ENCODE measurements around the gene DNAJC27. TPM values are rescaled to one million over a fixed set of nuclear protein-coding genes. Genes with fewer than 3 reads are reported as not detected.

The DNAJC27 gene
- polyA plus RNA-seq, 1 of the 3 experiments (the other 2 are of a cell fraction) = 2.4 TPM

DNA sequence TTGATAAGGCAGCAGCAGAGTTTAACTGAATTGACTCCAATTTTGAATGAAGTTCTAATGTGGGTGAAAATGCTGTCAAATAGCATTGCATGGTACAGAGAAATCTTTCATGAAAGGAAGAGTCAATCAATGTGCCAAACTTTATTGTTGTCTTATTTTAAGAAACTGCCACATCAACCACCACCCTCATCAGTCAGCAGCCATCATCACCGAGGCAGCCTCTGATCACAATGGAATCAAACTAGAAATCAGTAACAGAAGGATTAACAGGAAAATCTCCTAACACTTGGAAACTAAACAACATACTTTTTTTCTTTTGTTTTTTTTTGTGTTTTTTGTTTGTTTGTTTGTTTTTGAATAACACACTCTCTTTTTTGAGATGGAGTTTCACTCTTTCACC lies 9.9 kb downstream of the DNAJC27 start:
- Histone ChIP-seq H3K9ac (no peak overlapping the region), H3F3A (replicated peaks; ENCODE audit: insufficient read depth) (no peaks in the 10 kb centered on the region), H3K36me3 (replicated peaks in 1 of 2; ENCODE audit: control insufficient read depth in 1 of 2, insufficient read depth in 2 of 2, low read length in 1 of 2) (peaks cover 62 to 75% of the 10 kb centered on the region in 2 experiments), H3K79me2 (ENCODE audit: insufficient read depth) (no peaks in the 10 kb centered on the region; the same call in 1 of the 2 replicates), H3K9me2 (no peaks in the 10 kb centered on the region), H3K27ac (ENCODE audit: low read depth in 2 of 2, low read length in 1 of 2) (no peak overlapping the region), H4K20me1 (ENCODE audit: insufficient read depth) (no peaks in the 10 kb centered on the region), H3K27me3 (ENCODE audit: insufficient read depth) (no peaks in the 10 kb centered on the region), H3K4me3 (ENCODE audit: low read depth in 2 of 2, low read length in 1 of 2) (no peak overlapping the region), H3K9me3 (no peaks in the 10 kb centered on the region), H3K4me1 (ENCODE audit: control insufficient read depth in 1 of 2, insufficient read depth in 2 of 2, low read depth in 1 of 2, low read length in 1 of 2) (no peaks in the 10 kb centered on the region), H3K4me2 (no peak overlapping the region), H2AFZ (ENCODE audit: low read depth) (no peak overlapping the region)
- DNase-seq = no peak
- CTCF ChIA-PET = interaction anchor here (1.1 to 1.9 kb wide), 4 partner anchors 9 to 220 kb away, joined by 3 to 10 read pairs (median 4); no protein-coding TSS in a partner anchor
- 100% methylated on average over 1 of the region's 1 CpG for WGBS (ENCODE audit: low lambda C conversion rate)
- TF ChIP-seq MXI1 (IDR thresholded peaks at IDR 0.05; ENCODE audit: low read depth, low read length) = no peak
- no peak for TF ChIP-seq POLR2AphosphoS5 (IDR thresholded peaks at IDR 0.05; ENCODE audit: low read depth, low read length)
- no peak for TF ChIP-seq TAF1 (IDR thresholded peaks at IDR 0.05; ENCODE audit: borderline replicate concordance, low read depth, low read length)
- TF ChIP-seq, protein P1, sequence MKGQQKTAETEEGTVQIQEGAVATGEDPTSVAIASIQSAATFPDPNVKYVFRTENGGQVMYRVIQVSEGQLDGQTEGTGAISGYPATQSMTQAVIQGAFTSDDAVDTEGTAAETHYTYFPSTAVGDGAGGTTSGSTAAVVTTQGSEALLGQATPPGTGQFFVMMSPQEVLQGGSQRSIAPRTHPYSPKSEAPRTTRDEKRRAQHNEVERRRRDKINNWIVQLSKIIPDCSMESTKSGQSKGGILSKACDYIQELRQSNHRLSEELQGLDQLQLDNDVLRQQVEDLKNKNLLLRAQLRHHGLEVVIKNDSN (IDR thresholded peaks at IDR 0.05; ENCODE audit: borderline replicate concordance, low read depth) = no peak
- POLR2A ChIA-PET = no interaction called here

DNA sequence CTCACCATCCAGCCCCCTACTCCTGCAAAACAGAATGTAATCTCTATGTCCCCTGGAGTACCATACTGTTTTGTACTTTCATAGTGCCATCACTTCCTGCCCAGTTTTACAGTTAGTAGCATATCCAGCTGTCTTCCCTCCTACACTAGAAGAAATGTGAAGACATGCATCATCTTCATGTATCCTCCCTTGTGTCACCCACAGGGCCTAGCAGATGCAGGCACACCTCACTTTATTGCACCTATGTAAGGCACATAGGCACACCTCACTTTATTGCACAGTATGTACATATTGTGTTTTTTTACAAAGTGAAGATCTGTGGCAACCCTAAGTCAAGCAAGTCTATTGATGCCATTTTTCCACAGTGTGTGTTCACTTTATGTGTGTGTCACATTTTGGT lies 12.0 kb downstream of the DNAJC27 start:
- Histone ChIP-seq H4K20me1 (ENCODE audit: insufficient read depth) (no peaks in the 10 kb centered on the region), H3K4me1 (ENCODE audit: control insufficient read depth in 1 of 2, insufficient read depth in 2 of 2, low read depth in 1 of 2, low read length in 1 of 2) (no peaks in the 10 kb centered on the region), H2AFZ (ENCODE audit: low read depth) (no peak overlapping the region), H3K36me3 (replicated peaks in 1 of 2; ENCODE audit: control insufficient read depth in 1 of 2, insufficient read depth in 2 of 2, low read length in 1 of 2) (peaks cover 66 to 86% of the 10 kb centered on the region in 2 experiments), H3K4me2 (no peak overlapping the region), H3K27me3 (ENCODE audit: insufficient read depth) (no peaks in the 10 kb centered on the region), H3K9ac (no peak overlapping the region), H3K9me2 (no peaks in the 10 kb centered on the region), H3K4me3 (ENCODE audit: low read depth in 2 of 2, low read length in 1 of 2) (no peak overlapping the region), H3K27ac (ENCODE audit: low read depth in 2 of 2, low read length in 1 of 2) (no peak overlapping the region), H3K79me2 (ENCODE audit: insufficient read depth) (no peaks in the 10 kb centered on the region; the same call in 1 of the 2 replicates), H3F3A (replicated peaks; ENCODE audit: insufficient read depth) (no peaks in the 10 kb centered on the region), H3K9me3 (peaks cover 10% of the 10 kb centered on the region)
- POLR2A ChIA-PET = no interaction called here
- DNase-seq = no peak
- CTCF ChIA-PET = interaction anchor here (0.6 to 1.4 kb wide), 3 partner anchors 12 to 416 kb away, joined by 3 to 6 read pairs (median 3); no protein-coding TSS in a partner anchor
- TF ChIP-seq GABPA (IDR thresholded peaks at IDR 0.05; ENCODE audit: low read depth) (no peak), MXI1 (IDR thresholded peaks at IDR 0.05; ENCODE audit: low read depth, low read length) (no peak), RAD21 (IDR thresholded peaks at IDR 0.05; ENCODE audit: low read length) (no peak), FOXM1 (IDR thresholded peaks at IDR 0.05; ENCODE audit: low read depth) (no peak), SMC3 (IDR thresholded peaks at IDR 0.05; ENCODE audit: low read depth, low read length) (no peak), ELF1 (IDR thresholded peaks at IDR 0.05) (no peak), FOXJ3 (CRISPR knock-in tag; IDR thresholded peaks at IDR 0.05) (no peak), NRF1 (IDR thresholded peaks at IDR 0.05; ENCODE audit: low read depth, low read length) (no peak), EZH2phosphoT487 (IDR thresholded peaks at IDR 0.05; ENCODE audit: borderline replicate concordance, low read depth) (no peak), FOSL2 (IDR thresholded peaks at IDR 0.05; ENCODE audit: borderline replicate concordance, low read depth) (no peak), TEAD4 (IDR thresholded peaks at IDR 0.05; ENCODE audit: borderline replicate concordance, insufficient read depth) (no peak), SIN3A (IDR thresholded peaks at IDR 0.05; ENCODE audit: borderline replicate concordance, low read depth, low read length) (no peak), JUND (IDR thresholded peaks at IDR 0.05) (no peak)
- TF ChIP-seq, protein P2, sequence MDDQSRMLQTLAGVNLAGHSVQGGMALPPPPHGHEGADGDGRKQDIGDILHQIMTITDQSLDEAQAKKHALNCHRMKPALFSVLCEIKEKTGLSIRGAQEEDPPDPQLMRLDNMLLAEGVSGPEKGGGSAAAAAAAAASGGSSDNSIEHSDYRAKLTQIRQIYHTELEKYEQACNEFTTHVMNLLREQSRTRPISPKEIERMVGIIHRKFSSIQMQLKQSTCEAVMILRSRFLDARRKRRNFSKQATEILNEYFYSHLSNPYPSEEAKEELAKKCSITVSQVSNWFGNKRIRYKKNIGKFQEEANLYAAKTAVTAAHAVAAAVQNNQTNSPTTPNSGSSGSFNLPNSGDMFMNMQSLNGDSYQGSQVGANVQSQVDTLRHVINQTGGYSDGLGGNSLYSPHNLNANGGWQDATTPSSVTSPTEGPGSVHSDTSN (IDR thresholded peaks at IDR 0.05) = no peak
- TF ChIP-seq, protein P3, sequence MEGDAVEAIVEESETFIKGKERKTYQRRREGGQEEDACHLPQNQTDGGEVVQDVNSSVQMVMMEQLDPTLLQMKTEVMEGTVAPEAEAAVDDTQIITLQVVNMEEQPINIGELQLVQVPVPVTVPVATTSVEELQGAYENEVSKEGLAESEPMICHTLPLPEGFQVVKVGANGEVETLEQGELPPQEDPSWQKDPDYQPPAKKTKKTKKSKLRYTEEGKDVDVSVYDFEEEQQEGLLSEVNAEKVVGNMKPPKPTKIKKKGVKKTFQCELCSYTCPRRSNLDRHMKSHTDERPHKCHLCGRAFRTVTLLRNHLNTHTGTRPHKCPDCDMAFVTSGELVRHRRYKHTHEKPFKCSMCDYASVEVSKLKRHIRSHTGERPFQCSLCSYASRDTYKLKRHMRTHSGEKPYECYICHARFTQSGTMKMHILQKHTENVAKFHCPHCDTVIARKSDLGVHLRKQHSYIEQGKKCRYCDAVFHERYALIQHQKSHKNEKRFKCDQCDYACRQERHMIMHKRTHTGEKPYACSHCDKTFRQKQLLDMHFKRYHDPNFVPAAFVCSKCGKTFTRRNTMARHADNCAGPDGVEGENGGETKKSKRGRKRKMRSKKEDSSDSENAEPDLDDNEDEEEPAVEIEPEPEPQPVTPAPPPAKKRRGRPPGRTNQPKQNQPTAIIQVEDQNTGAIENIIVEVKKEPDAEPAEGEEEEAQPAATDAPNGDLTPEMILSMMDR (IDR thresholded peaks at IDR 0.05) = no peak
- TF ChIP-seq, protein P4, sequence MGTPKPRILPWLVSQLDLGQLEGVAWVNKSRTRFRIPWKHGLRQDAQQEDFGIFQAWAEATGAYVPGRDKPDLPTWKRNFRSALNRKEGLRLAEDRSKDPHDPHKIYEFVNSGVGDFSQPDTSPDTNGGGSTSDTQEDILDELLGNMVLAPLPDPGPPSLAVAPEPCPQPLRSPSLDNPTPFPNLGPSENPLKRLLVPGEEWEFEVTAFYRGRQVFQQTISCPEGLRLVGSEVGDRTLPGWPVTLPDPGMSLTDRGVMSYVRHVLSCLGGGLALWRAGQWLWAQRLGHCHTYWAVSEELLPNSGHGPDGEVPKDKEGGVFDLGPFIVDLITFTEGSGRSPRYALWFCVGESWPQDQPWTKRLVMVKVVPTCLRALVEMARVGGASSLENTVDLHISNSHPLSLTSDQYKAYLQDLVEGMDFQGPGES (IDR thresholded peaks at IDR 0.05; ENCODE audit: low read depth, low read length) = no peak
